Measurements from ENCODE around the gene SPATA31C2. TPM values are rescaled to one million over a fixed set of nuclear protein-coding genes. Genes with fewer than 3 reads are reported as not detected.

The SPATA31C2 gene
- total RNA-seq, 1 donor from 2014 or later, result not detected

- Histone ChIP-seq H3K36me3 (ENCODE audit: insufficient read depth, low read length) (no peaks in the 10 kb centered on the region), H3K9me3 (ENCODE audit: insufficient read depth, low read depth, low read length) (no peaks in the 10 kb centered on the region), H2AFZ (ENCODE audit: low read depth, low read length) (no peak overlapping the region), H3K4me2 (ENCODE audit: low read length) (no peak overlapping the region), H3K4me1 (ENCODE audit: insufficient read depth, low read length) (no peaks in the 10 kb centered on the region), H4K20me1 (ENCODE audit: insufficient read depth, low read length) (no peaks in the 10 kb centered on the region), H3K4me3 (ENCODE audit: insufficient read depth, low read depth, low read length) (no peak overlapping the region), H3K27me3 (ENCODE audit: insufficient read depth, low read length) (no peaks in the 10 kb centered on the region), H3K79me2 (ENCODE audit: insufficient read depth, low read length) (no peaks in the 10 kb centered on the region), H3K27ac (ENCODE audit: low read depth, low read length) (no peak overlapping the region), H3K9ac (ENCODE audit: low read length) (no peak overlapping the region)
- Mint-ChIP-seq H3K36me3 (ENCODE audit: low read depth, unreplicated experiment) (no peaks in the 10 kb centered on the region), H3K4me3 (ENCODE audit: unreplicated experiment) (no peak overlapping the region), H3K9me3 (ENCODE audit: unreplicated experiment) (peaks cover 9% of the 10 kb centered on the region), H3K27me3 (ENCODE audit: low read depth, unreplicated experiment) (no peaks in the 10 kb centered on the region), H3K27ac (ENCODE audit: unreplicated experiment) (no peak overlapping the region), H3K4me1 (ENCODE audit: low read depth, unreplicated experiment) (no peaks in the 10 kb centered on the region)
- TF ChIP-seq CTCF (IDR thresholded peaks at IDR 0.05; ENCODE audit: insufficient read depth, low read depth, low read length), result no peak
- TF ChIP-seq EZH2 (IDR thresholded peaks at IDR 0.05; ENCODE audit: insufficient read depth, low read length), result no peak
- no peak for FAIRE-seq
- no peak for DNase-seq (ENCODE audit: low read depth)
Observed at GRCh38 chr9:88169700-88170099, 31.4 kb upstream of the SPATA31C2 start.

GRCh38 chr9:88168564-88168963 is 30.3 kb upstream of the SPATA31C2 start:
- Histone ChIP-seq H4K20me1 (ENCODE audit: insufficient read depth, low read length) (no peaks in the 10 kb centered on the region), H3K4me1 (ENCODE audit: insufficient read depth, low read length) (no peaks in the 10 kb centered on the region), H3K36me3 (ENCODE audit: insufficient read depth, low read length) (no peaks in the 10 kb centered on the region), H3K9me3 (ENCODE audit: insufficient read depth, low read depth, low read length) (no peaks in the 10 kb centered on the region), H3K4me2 (ENCODE audit: low read length) (no peak overlapping the region), H3K79me2 (ENCODE audit: insufficient read depth, low read length) (no peaks in the 10 kb centered on the region), H2AFZ (ENCODE audit: low read depth, low read length) (no peak overlapping the region), H3K4me3 (ENCODE audit: insufficient read depth, low read depth, low read length) (no peak overlapping the region), H3K27ac (ENCODE audit: low read depth, low read length) (no peak overlapping the region), H3K27me3 (ENCODE audit: insufficient read depth, low read length) (no peaks in the 10 kb centered on the region), H3K9ac (ENCODE audit: low read length) (no peak overlapping the region)
- FAIRE-seq (no peak), DNase-seq (ENCODE audit: low read depth) (no peak)
- Mint-ChIP-seq H3K4me3 (ENCODE audit: unreplicated experiment) (no peak overlapping the region), H3K27me3 (ENCODE audit: low read depth, unreplicated experiment) (no peaks in the 10 kb centered on the region), H3K27ac (ENCODE audit: unreplicated experiment) (no peak overlapping the region), H3K36me3 (ENCODE audit: low read depth, unreplicated experiment) (no peaks in the 10 kb centered on the region), H3K9me3 (ENCODE audit: unreplicated experiment) (peaks cover 9% of the 10 kb centered on the region), H3K4me1 (ENCODE audit: low read depth, unreplicated experiment) (no peaks in the 10 kb centered on the region)
- TF ChIP-seq EZH2 (IDR thresholded peaks at IDR 0.05; ENCODE audit: insufficient read depth, low read length), result no peak
- no peak for TF ChIP-seq CTCF (IDR thresholded peaks at IDR 0.05; ENCODE audit: insufficient read depth, low read depth, low read length)

GRCh38 chr9:88166660-88167059 is 28.4 kb upstream of the SPATA31C2 start:
- Histone ChIP-seq H3K9me3 (ENCODE audit: insufficient read depth, low read depth, low read length) (no peaks in the 10 kb centered on the region), H3K4me3 (ENCODE audit: insufficient read depth, low read depth, low read length) (no peak overlapping the region), H2AFZ (ENCODE audit: low read depth, low read length) (no peak overlapping the region), H4K20me1 (ENCODE audit: insufficient read depth, low read length) (no peaks in the 10 kb centered on the region), H3K36me3 (ENCODE audit: insufficient read depth, low read length) (no peaks in the 10 kb centered on the region), H3K4me1 (ENCODE audit: insufficient read depth, low read length) (no peaks in the 10 kb centered on the region), H3K27ac (ENCODE audit: low read depth, low read length) (no peak overlapping the region), H3K79me2 (ENCODE audit: insufficient read depth, low read length) (no peaks in the 10 kb centered on the region), H3K9ac (ENCODE audit: low read length) (no peak overlapping the region), H3K4me2 (ENCODE audit: low read length) (no peak overlapping the region), H3K27me3 (ENCODE audit: insufficient read depth, low read length) (no peaks in the 10 kb centered on the region)
- no peaks in the 10 kb centered on the region for H3K36me3 Mint-ChIP-seq (ENCODE audit: low read depth, unreplicated experiment)
- no peaks in the 10 kb centered on the region for H3K4me1 Mint-ChIP-seq (ENCODE audit: low read depth, unreplicated experiment)
- H3K27me3 Mint-ChIP-seq (ENCODE audit: low read depth, unreplicated experiment), result no peaks in the 10 kb centered on the region
- FAIRE-seq (no peak), DNase-seq (ENCODE audit: low read depth) (no peak)
- H3K4me3 Mint-ChIP-seq (ENCODE audit: unreplicated experiment), result no peak overlapping the region
- no peak for TF ChIP-seq CTCF (IDR thresholded peaks at IDR 0.05; ENCODE audit: insufficient read depth, low read depth, low read length)
- no peak for TF ChIP-seq EZH2 (IDR thresholded peaks at IDR 0.05; ENCODE audit: insufficient read depth, low read length)
- no peak overlapping the region for H3K27ac Mint-ChIP-seq (ENCODE audit: unreplicated experiment)
- peaks cover 12% of the 10 kb centered on the region for H3K9me3 Mint-ChIP-seq (ENCODE audit: unreplicated experiment)

All from astrocyte (in vitro differentiated cells and primary cell).